KG1 (cell line): ENCODE results near the gene RUNX3.

ENCODE experiments used
- DNase-seq: peaks from one replicate; lab custom pipeline; 2025; lab: John Stamatoyannopoulos, UW

Gene RUNX3

GRCh38 chr1:24861821-24862727, 68.0 kb downstream of the RUNX3 start:
- no peak for DNase-seq

GRCh38 chr1:24860841-24861240, 69.2 kb downstream of the RUNX3 start:
- no peak for DNase-seq

GRCh38 chr1:24859063-24860010, 70.7 kb downstream of the RUNX3 start:
- no peak for DNase-seq

GRCh38 chr1:24858277-24858676, 71.8 kb downstream of the RUNX3 start:
- DNase-seq, result no peak

- no peak for DNase-seq
Measured at GRCh38 chr1:24857507-24858133, 72.5 kb downstream of the RUNX3 start.

- DNase-seq, result no peak
Measured at GRCh38 chr1:24856787-24857506, 73.1 kb downstream of the RUNX3 start.

- DNase-seq, result no peak
Measured at GRCh38 chr1:24855474-24855873, 74.6 kb downstream of the RUNX3 start.

GRCh38 chr1:24853649-24854048, 76.4 kb downstream of the RUNX3 start:
- DNase-seq, result no peak

- no peak for DNase-seq
Measured at GRCh38 chr1:24850328-24850920, 79.7 kb downstream of the RUNX3 start.

GRCh38 chr1:24849672-24850295, 80.3 kb downstream of the RUNX3 start:
- peak; percentile 11 for DNase-seq
